GM21360 (cell line): ENCODE measurements around the gene C16orf95.

Experiments
- ATAC-seq: cut with Tn5 transposase; IDR thresholded peaks from one replicate; pipeline ENCODE4 v1.9.1; 2021; ENCODE audit warnings: mild to moderate bottlenecking, moderate library complexity; ENCODE audit not compliant: unreplicated experiment

The C16orf95 gene

GRCh38 chr16:87333581-87334331 lies 16.6 kb upstream of the C16orf95 start:
- no peak for ATAC-seq

GRCh38 chr16:87333101-87333500 lies 15.9 kb upstream of the C16orf95 start:
- no peak for ATAC-seq

- no peak for ATAC-seq
Observed at GRCh38 chr16:87332150-87332549, 15.0 kb upstream of the C16orf95 start.

- no peak for ATAC-seq
Observed at GRCh38 chr16:87331241-87331801, 14.1 kb upstream of the C16orf95 start.

- no peak for ATAC-seq
Observed at GRCh38 chr16:87330646-87331045, 13.5 kb upstream of the C16orf95 start.

DNA sequence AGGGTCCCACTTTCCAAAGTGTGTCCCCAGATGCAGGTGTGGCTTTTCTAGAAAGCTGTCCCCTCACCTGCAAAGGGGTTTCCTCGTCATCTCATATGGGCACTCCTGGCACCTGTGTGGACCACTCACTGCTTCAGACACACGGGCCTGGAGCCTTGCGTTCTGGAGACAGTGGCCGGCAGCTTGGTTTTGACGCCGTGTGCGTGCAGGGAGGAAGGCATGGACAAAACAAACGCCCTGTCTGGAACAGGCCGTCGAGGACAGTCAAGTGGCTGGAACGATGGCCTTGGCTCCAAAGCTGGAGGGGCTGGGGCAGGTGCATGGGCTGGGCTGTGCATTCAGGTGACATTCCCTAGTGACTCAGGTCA lies 13.0 kb upstream of the C16orf95 start:
- ATAC-seq, result no peak

DNA sequence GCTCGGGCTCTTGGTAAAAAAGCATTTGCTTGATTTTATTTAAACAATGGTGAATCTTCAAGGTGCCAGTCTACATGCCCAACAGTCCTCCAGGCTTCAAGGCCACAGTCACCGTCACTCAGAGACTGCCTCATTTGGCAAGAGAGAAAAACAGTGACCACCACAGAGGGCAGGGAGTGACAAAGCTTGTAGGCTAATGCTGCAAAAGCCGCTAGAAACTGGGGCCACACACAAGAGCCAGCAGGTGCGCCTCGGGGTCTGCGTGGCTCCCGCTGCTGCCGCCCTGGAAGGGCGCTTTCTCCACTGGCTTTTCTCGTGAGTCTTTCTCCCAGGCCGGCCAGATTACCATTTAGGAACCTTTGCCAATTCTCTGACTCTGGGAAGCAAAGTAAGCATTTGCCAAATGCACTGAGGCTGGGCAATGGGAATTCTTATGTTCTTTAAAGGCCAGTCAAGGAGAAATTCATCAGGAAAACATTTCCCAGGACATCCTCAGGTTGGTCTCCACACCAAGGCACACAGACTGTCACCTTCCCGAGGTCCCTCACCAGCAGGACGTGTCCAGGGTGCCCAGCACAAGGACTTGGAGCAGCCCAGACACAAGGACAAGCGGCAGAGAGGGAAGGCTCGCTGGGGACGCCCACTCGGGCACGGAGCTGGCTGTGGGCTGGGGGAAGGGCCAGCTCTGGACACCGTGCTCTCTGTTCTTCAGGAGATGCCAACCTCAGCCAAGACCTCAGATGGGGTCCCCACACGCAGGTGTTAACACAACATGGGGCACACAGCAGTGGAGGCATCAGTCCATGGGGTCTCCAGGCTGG lies 12.5 kb upstream of the C16orf95 start:
- no peak for ATAC-seq

GRCh38 chr16:87328846-87329245 lies 11.7 kb upstream of the C16orf95 start:
- ATAC-seq, result no peak

- no peak for ATAC-seq
Observed at GRCh38 chr16:87327798-87328495, 10.8 kb upstream of the C16orf95 start.

DNA sequence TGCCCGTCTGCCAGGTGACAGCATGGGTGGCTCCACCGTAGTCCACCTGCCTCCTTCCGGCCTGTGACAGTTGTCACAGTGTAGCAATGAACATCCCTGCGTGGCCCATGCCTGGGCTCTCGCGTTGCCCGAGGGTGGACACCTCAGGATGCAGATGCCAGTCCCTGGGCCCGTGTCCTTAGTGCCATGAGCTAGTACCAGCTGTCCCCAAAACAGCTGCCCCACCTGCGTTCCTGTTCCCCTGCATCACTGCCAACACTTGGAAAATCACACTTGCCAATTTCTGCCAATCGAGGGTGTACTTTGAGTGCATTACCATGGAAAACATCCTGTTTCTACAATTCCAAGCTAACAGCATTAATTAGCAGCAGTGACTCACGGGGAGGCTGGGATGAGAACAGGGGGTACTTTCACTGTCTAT lies 9.0 kb upstream of the C16orf95 start:
- ATAC-seq, result no peak

DNA sequence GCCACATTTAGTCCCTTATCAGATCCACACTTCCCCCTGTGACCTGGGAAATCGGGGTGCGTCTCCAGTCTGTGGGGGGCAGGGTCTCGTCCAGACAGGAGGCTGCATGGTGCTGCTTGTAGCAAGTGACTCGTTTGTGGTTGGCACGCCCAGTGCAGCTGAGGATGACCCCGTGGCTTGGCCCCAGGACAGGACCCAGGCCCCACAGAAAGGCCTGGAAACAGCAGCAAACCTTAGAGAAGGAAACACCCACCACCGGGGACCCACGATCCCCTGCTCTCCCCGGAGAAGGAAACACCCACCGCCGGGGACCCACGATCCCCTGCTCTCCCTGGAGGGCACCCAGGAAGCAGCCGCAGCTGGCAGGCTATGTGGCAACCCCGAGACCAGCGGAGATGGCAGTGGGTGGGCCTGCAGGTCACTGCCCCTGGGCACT lies 8.2 kb upstream of the C16orf95 start:
- ATAC-seq, result no peak

GRCh38 chr16:87324411-87325275 lies 7.5 kb upstream of the C16orf95 start:
- no peak for ATAC-seq

DNA sequence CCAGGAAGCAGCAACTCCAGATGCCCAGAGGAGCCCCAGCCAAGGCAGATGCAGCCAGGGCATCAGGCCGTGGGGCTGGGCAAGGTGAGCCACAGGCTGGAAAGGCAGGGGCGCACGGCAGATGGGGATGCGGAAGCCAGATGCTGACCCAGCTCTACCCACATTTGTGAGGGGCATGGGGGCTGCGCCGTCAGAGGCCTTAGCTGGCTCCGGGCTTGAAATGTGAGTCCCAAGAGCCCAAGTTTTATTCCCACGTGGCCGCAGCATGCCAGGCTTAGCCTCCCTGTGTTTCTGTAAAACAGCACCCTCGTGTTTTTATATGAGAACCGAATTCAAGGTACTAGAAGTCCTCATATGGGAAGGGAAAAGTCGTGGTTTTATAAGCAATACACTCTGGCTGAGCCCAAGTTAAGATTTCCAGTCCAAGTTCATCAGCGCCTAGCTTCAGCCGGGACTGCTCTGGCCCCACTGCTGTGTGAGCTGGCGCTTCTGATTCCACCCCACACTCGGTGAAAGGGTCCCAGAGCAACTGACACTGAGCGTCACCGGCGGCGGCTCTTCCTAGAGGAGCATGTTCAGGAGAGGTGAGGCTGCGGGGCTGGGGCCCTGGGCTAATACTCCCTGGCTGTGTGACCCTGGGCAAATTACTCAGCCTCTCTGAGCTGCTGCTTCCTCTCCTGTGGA lies 6.7 kb upstream of the C16orf95 start:
- no peak for ATAC-seq

DNA sequence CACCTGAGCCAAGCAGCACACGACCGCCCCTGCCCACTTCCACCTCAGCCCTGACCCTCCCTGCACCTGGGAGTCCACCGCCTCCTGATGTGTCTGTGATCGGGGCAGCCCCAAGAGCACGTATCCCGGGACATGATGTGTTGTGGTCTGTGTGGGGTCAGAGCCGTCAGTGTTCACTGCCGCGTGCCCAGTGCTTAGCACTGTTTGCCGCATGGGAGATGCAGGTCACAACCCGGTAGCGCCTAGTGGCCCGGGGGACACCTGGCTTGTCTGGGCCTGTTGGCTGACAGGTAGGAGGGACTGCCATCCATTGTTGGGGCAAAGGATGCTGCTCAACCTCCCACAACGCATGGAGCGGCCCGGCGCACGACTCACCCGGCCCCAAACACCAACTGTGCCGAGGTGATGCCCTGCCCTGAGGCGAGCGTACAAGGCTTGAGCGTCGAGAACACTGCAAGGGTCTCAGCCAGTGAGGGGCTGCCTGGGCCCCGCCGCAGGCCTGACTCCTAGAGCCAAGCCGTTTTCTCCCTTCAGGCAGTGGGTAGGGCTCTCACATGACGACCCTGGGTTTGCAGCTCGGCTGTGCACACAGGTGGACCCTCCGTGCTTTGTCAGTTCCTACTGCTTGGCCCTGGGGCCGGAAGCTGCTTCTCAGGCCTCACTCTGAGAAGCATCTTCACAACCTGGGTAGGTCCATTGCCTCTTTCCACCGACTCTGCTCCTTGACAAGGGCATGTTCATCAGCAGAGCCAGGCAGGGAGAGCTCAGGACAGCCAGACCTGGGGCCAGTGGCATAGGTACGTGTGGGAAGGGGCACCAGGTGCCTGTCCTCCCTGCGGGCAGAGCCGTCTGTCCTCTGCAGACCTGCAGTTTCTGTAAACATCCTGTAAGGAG lies 5.9 kb upstream of the C16orf95 start:
- ATAC-seq, result no peak

GRCh38 chr16:87322360-87322759 lies 5.2 kb upstream of the C16orf95 start:
- ATAC-seq, result no peak

DNA sequence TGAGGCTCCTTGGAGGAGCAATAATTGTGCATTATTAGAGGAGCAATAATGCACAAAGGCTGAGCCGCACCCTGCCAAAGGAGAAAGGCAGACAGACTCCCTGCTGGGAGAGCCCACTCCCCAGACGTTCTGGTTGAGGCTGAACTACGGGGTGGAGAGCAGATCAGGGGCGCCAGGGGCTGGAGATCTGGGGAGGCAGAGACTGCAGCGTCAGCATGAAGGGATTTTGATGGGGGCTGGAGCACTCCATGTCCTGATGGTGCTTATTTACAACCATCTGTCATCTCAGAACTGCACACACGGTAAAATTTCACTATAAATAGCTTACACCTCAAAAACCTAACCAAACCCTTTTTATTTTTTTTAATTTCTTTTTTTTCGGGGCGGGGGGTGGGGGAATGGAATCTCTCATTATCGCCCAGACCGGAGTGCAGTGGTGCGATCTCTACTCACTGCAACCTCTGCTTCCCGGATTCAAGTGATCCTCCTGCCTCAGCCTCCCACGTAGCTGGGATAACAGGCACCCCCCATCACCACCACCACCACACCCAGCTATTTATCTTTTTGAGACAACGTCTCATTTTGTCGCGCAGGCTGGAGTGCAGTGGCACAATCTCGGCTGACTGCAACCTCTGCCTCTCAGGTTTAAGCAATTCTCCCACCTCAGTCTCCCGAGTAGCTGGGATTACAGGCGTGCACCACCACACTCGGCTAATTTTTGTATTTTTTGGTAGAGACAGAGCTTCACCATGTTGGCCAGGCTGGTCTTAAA lies 4.3 kb upstream of the C16orf95 start:
- ATAC-seq, result no peak

GRCh38 chr16:87320510-87321227 lies 3.5 kb upstream of the C16orf95 start:
- no peak for ATAC-seq
